Neural cell (in vitro differentiated cells): ENCODE data around the gene TRIAP1. TPM values are rescaled to one million over a fixed set of nuclear protein-coding genes. Genes with fewer than 3 reads are reported as not detected.

Source experiments
- H2AFZ ChIP-seq: fragments of 200-600, 300-800 bp; sonication (generic), shearing (Covaris generic); 2 replicates; pipeline ENCODE4 v1.6.0; 2014; ENCODE audit warnings: low read depth, mild to moderate bottlenecking, antibody characterized with exemption, low read length, moderate library complexity
- H3F3A ChIP-seq: fragments of 200-600 bp; shearing (Covaris generic); 2 replicates; pipeline ENCODE4 v1.6.1; 2016; ENCODE audit warnings: mild to moderate bottlenecking, moderate library complexity, mixed read lengths, antibody characterized with exemption, low read length; ENCODE audit not compliant: insufficient read depth, poor library complexity, severe bottlenecking
- H3K27ac ChIP-seq: fragments of 200-600, 300-800 bp; sonication (generic), shearing (Covaris generic); 2 replicates; pipeline ENCODE4 v1.5.1; 2014; ENCODE audit warnings: mild to moderate bottlenecking, low read length, moderate library complexity
- H3K27me3 ChIP-seq: fragments of 300-800, 200-600 bp; sonication (generic), shearing (Covaris generic); 2 replicates; pipeline ENCODE4 v1.6.0; 2014; ENCODE audit warnings: mild to moderate bottlenecking, low read depth, low read length, moderate library complexity; ENCODE audit not compliant: insufficient read depth
- H3K36me3 ChIP-seq: fragments of 300-800, 200-600 bp; sonication (generic), shearing (Covaris generic); 2 replicates; pipeline ENCODE4 v1.5.1; 2014; ENCODE audit warnings: mild to moderate bottlenecking, antibody characterized with exemption, low read length, moderate library complexity; ENCODE audit not compliant: insufficient read depth
- H3K4me2 ChIP-seq: fragments of 300-800, 200-600 bp; sonication (generic), shearing (Covaris generic); 2 replicates; pipeline ENCODE4 v1.6.0; 2014; ENCODE audit warnings: mild to moderate bottlenecking, low read length
- H3K4me3 ChIP-seq: fragments of 300-800, 200-600 bp; sonication (generic), shearing (Covaris generic); 2 replicates; pipeline ENCODE4 v1.5.1; 2014; ENCODE audit warnings: mild to moderate bottlenecking, low read length, moderate library complexity
- H3K79me2 ChIP-seq: fragments of 200-600 bp; shearing (Covaris generic); replicated peaks from 2 replicates; pipeline ENCODE4 v1.6.0; 2014; ENCODE audit warnings: mild to moderate bottlenecking, low read length, moderate library complexity; ENCODE audit not compliant: insufficient read depth
- H3K9ac ChIP-seq: fragments of 300-800, 200-600 bp; sonication (generic), shearing (Covaris generic); 2 replicates; pipeline ENCODE4 v1.6.1; 2016; ENCODE audit warnings: mild to moderate bottlenecking, low read length, mixed read lengths
- H3K9me2 ChIP-seq: fragments of 200-600 bp; shearing (Covaris generic); 2 replicates; pipeline ENCODE4 v1.6.1; 2016; ENCODE audit warnings: mild to moderate bottlenecking, low read length, mixed read lengths; ENCODE audit not compliant: insufficient read depth
- H3K9me3 ChIP-seq: fragments of 200-600, 300-800 bp; sonication (generic), shearing (Covaris generic); 2 replicates; pipeline ENCODE4 v1.6.1; 2016; ENCODE audit warnings: mild to moderate bottlenecking, mixed run types, low read length, moderate library complexity, mixed read lengths
- H4K20me1 ChIP-seq: fragments of 200-600 bp; shearing (Covaris generic); 2 replicates; pipeline ENCODE4 v1.6.1; 2016; ENCODE audit warnings: mild to moderate bottlenecking, mixed run types; ENCODE audit not compliant: insufficient read depth
- CTCF ChIP-seq: fragments of 450-650 bp; IDR thresholded peaks from 2 replicates; pipeline ENCODE4 v1.5.1; 2014; ENCODE audit warnings: antibody characterized with exemption, mild to moderate bottlenecking, moderate library complexity; ENCODE audit not compliant: poor library complexity, severe bottlenecking
- EP300 ChIP-seq: fragments of 450-650 bp; conservative IDR thresholded peaks from 2 replicates; pipeline ENCODE4 v1.6.1; 2014; ENCODE audit warnings: antibody characterized with exemption, mild to moderate bottlenecking, moderate library complexity; ENCODE audit not compliant: poor library complexity, severe bottlenecking
- EZH2 ChIP-seq: fragments of 200-600, 300-800 bp; shearing (Covaris generic), sonication (generic); IDR thresholded peaks from 2 replicates; pipeline ENCODE4 v1.6.1; 2014; ENCODE audit warnings: antibody characterized with exemption, low read length, borderline replicate concordance, mild to moderate bottlenecking; ENCODE audit not compliant: insufficient read depth, poor library complexity, severe bottlenecking
- MXI1 ChIP-seq: fragments of 450-650 bp; conservative IDR thresholded peaks from 2 replicates; pipeline ENCODE4 v1.6.1; 2014; ENCODE audit warnings: antibody characterized with exemption, mild to moderate bottlenecking; ENCODE audit not compliant: poor library complexity, severe bottlenecking
- POLR2AphosphoS5 ChIP-seq: IDR thresholded peaks from 2 replicates; pipeline ENCODE4 v1.6.1; 2012
- RAD21 ChIP-seq: fragments of 450-650 bp; conservative IDR thresholded peaks from 2 replicates; pipeline ENCODE4 v1.6.1; 2014; ENCODE audit warnings: antibody characterized with exemption, mild to moderate bottlenecking, moderate library complexity
- REST ChIP-seq: IDR thresholded peaks from 2 replicates; pipeline ENCODE4 v1.6.1; 2012; ENCODE audit warnings: borderline replicate concordance
- SMC3 ChIP-seq: fragments of 450-650 bp; conservative IDR thresholded peaks from 2 replicates; pipeline ENCODE4 v1.6.1; 2014; ENCODE audit warnings: antibody characterized with exemption, mild to moderate bottlenecking, moderate library complexity; ENCODE audit not compliant: poor library complexity
- TAF1 ChIP-seq: IDR thresholded peaks from 2 replicates; pipeline ENCODE4 v1.6.1; 2012; ENCODE audit warnings: low read depth
- polyA plus RNA-seq: library from polyadenylated mRNA; depleted of rRNA; stranded (reverse); fragments of >200 nt; gene quantifications from 2 replicates; pipeline ENCODE4 v1.2.3, GENCODE V29; 2014

TRIAP1 gene
- polyA plus RNA-seq, 1 donor from 2014 or later: 40.7 TPM

- Histone ChIP-seq H3K27me3 (no peaks in the 10 kb centered on the region), H3K9ac (no peak overlapping the region), H3K4me3 (no peak overlapping the region), H3K9me3 (no peaks in the 10 kb centered on the region), H2AFZ (no peak overlapping the region), H3K79me2 (no peaks in the 10 kb centered on the region), H3K27ac (no peak overlapping the region), H3K9me2 (no peaks in the 10 kb centered on the region), H3K36me3 (no peaks in the 10 kb centered on the region), H4K20me1 (no peaks in the 10 kb centered on the region), H3K4me2 (no peak overlapping the region), H3F3A (no peaks in the 10 kb centered on the region)
- TF ChIP-seq SMC3: no peak
- no peak for TF ChIP-seq POLR2AphosphoS5
- TF ChIP-seq MXI1: no peak
- no peak for TF ChIP-seq RAD21
- no peak for TF ChIP-seq TAF1
- TF ChIP-seq REST: no peak
- TF ChIP-seq CTCF: no peak
- no peak for TF ChIP-seq EP300
- TF ChIP-seq EZH2: no peak
Observed at GRCh38 chr12:120402217-120402616, 44.0 kb downstream of the TRIAP1 start.

GRCh38 chr12:120399531-120399930 is 46.7 kb downstream of the TRIAP1 start:
- Histone ChIP-seq H3F3A (no peaks in the 10 kb centered on the region), H3K4me2 (no peak overlapping the region), H3K27me3 (no peaks in the 10 kb centered on the region), H2AFZ (no peak overlapping the region), H3K4me3 (no peak overlapping the region), H3K9me2 (no peaks in the 10 kb centered on the region), H3K9me3 (no peaks in the 10 kb centered on the region), H3K27ac (no peak overlapping the region), H3K9ac (no peak overlapping the region), H4K20me1 (no peaks in the 10 kb centered on the region), H3K79me2 (no peaks in the 10 kb centered on the region), H3K36me3 (no peaks in the 10 kb centered on the region)
- no peak for TF ChIP-seq CTCF
- no peak for TF ChIP-seq EP300
- no peak for TF ChIP-seq MXI1
- no peak for TF ChIP-seq TAF1
- no peak for TF ChIP-seq REST
- no peak for TF ChIP-seq SMC3
- no peak for TF ChIP-seq RAD21
- TF ChIP-seq EZH2: no peak
